Endothelial cell of umbilical vein (primary cell): ENCODE data around the gene SETD1A. TPM values are rescaled to one million over a fixed set of nuclear protein-coding genes. Genes with fewer than 3 reads are reported as not detected.
A peak's percentile ranks its signal among the peaks of the same experiment; 100 is the strongest.
"Not testable (repeated sequence)": the region's sequence is repeated elsewhere in the genome, so short reads cannot be mapped to it uniquely, and the experiment has no call there.

Experiments
- BruUV-seq: library from RNA; stranded (reverse); fragments of 400-500 nt; replicated peaks from 2 replicates; lab custom pipeline; 2021; lab: Mats Ljungman, UMichigan
- CTCF ChIA-PET: fragments of 300-600, 350-600 bp; sonication (Branson Sonifier 250); formaldehyde crosslinking; loops from one replicate; lab custom pipeline; 2021; ENCODE audit warnings: antibody characterized with exemption, inconsistent platforms; lab: Charles Lee
- POLR2A ChIA-PET: fragments of 300-600, 350-600 bp; sonication (Branson Sonifier 250); formaldehyde crosslinking; loops from one replicate; lab custom pipeline; 2021; ENCODE audit warnings: antibody characterized with exemption, inconsistent platforms; lab: Charles Lee
- DNase-seq: peaks from one replicate; pipeline ENCODE4 v3.0.0-alpha.2; 2011; ENCODE audit warnings: low read depth, low spot score
- FAIRE-seq: peaks from 2 replicates; lab custom pipeline; 2011; peaks lifted over from hg19 to GRCh38; lab: Jason Lieb, UNC
- H2AFZ ChIP-seq: 2 replicates; pipeline ENCODE4 v1.6.0; 2012; ENCODE audit warnings: low read depth, low read length, control low read depth, inconsistent platforms
- H3K27ac ChIP-seq: 2 replicates; pipeline ENCODE4 v1.5.1; 2011; ENCODE audit warnings: low read depth, mild to moderate bottlenecking, control low read depth, low read length, moderate library complexity; ENCODE audit not compliant: insufficient read depth
- H3K27me3 ChIP-seq, 2 experiments: 2 replicates each; pipeline versions ENCODE4 v1.6.0 to v1.6.1; 2011; ENCODE audit warnings: low read length in 2 of 2, mixed read lengths in 1 of 2; ENCODE audit not compliant: control insufficient read depth in 2 of 2, insufficient read depth in 2 of 2
- H3K36me3 ChIP-seq, 2 experiments: 2 replicates in 1 of 2; 3 replicates in 1 of 2; pipeline ENCODE4 v1.5.1; 2011; ENCODE audit warnings: low read length in 2 of 2, mild to moderate bottlenecking in 1 of 2, moderate library complexity in 1 of 2; ENCODE audit not compliant: control insufficient read depth in 2 of 2, insufficient read depth in 2 of 2; ENCODE audit errors: extremely low read depth in 1 of 2
- H3K4me1 ChIP-seq: 3 replicates; pipeline ENCODE4 v1.5.1; 2011; ENCODE audit warnings: mild to moderate bottlenecking, low read length; ENCODE audit not compliant: control insufficient read depth, insufficient read depth; ENCODE audit errors: extremely low read depth
- H3K4me2 ChIP-seq: 2 replicates; pipeline ENCODE4 v1.6.1; 2011; ENCODE audit warnings: low read length, control low read depth, mixed read lengths; ENCODE audit not compliant: insufficient read depth
- H3K4me3 ChIP-seq, 3 experiments: fragments of 200-600 bp in 1 of 3; sonication (generic), shearing (Covaris generic) in 1 of 3; replicated peaks in 1 of 3; 2 replicates each; pipeline ENCODE4 v1.5.1; 2011 to 2016; ENCODE audit warnings: control low read depth in 3 of 3, low read length in 3 of 3, mild to moderate bottlenecking in 2 of 3, inconsistent platforms in 1 of 3, low read depth in 1 of 3, moderate library complexity in 1 of 3; ENCODE audit not compliant: insufficient read depth in 1 of 3
- H3K79me2 ChIP-seq: 2 replicates; pipeline ENCODE4 v1.6.0; 2012; ENCODE audit warnings: low read length, inconsistent platforms; ENCODE audit not compliant: control insufficient read depth, insufficient read depth
- H3K9ac ChIP-seq: replicated peaks from 2 replicates; pipeline ENCODE3; 2011; ENCODE audit warnings: low read length, control low read depth; ENCODE audit not compliant: insufficient read depth; ENCODE audit errors: extremely low read depth
- H3K9me1 ChIP-seq: replicated peaks from 3 replicates; pipeline ENCODE4 v1.6.0; 2011; ENCODE audit warnings: mild to moderate bottlenecking, low read length; ENCODE audit not compliant: control insufficient read depth, insufficient read depth; ENCODE audit errors: extremely low read depth
- H3K9me3 ChIP-seq: replicated peaks from 2 replicates; pipeline ENCODE4 v1.5.1; 2012; ENCODE audit warnings: low read length, inconsistent platforms; ENCODE audit not compliant: control insufficient read depth, insufficient read depth
- H4K20me1 ChIP-seq: replicated peaks from 2 replicates; pipeline ENCODE3; 2011; ENCODE audit warnings: mild to moderate bottlenecking, low read length; ENCODE audit not compliant: control insufficient read depth, insufficient read depth; ENCODE audit errors: extremely low read depth
- FOS ChIP-seq: IDR thresholded peaks from 2 replicates; pipeline ENCODE4 v1.6.1; 2011; ENCODE audit warnings: mild to moderate bottlenecking, low read length, moderate library complexity, borderline replicate concordance; ENCODE audit not compliant: insufficient read depth
- GATA2 ChIP-seq: IDR thresholded peaks from 2 replicates; pipeline ENCODE4 v1.7.0; 2011; ENCODE audit warnings: low read depth, mild to moderate bottlenecking, moderate library complexity, mixed read lengths, low read length; ENCODE audit not compliant: insufficient read length, insufficient read depth
- JUN ChIP-seq: IDR thresholded peaks from 2 replicates; pipeline ENCODE4 v1.6.1; 2011; ENCODE audit warnings: borderline replicate concordance, low read depth; ENCODE audit not compliant: insufficient read length, insufficient read depth
- MYC ChIP-seq: IDR thresholded peaks from one replicate; pipeline ENCODE4 v1.6.1; 2011; ENCODE audit warnings: mild to moderate bottlenecking, low read depth, low read length
- POLR2A ChIP-seq: IDR thresholded peaks from 2 replicates; pipeline ENCODE4 v1.6.1; 2012; ENCODE audit warnings: low read depth, mild to moderate bottlenecking, control low read depth, low read length
- dilution Hi-C: fragments of 300-500 bp; cut with MboI; formaldehyde crosslinking; loops from one replicate; pipeline ENCODE4 v1.15.0; 2019; ENCODE audit warnings: low sequenced_read_pairs; ENCODE audit not compliant: extremely low pct_ligation_motif_present
- intact Hi-C: fragments of 100-400 bp; cut with micrococcal nuclease; formaldehyde crosslinking; loops from one replicate; pipeline ENCODE4 v1.10.0; 2022
- polyA plus RNA-seq, 4 experiments: library from polyadenylated mRNA; depleted of rRNA in 3 of 4; stranded (reverse) in 3 of 4; unstranded in 1 of 4; fragments of >200 nt; gene quantifications; 2 replicates each; pipeline versions ENCODE4 v1.2.1 to v1.2.3, GENCODE V29; 2011 to 2012; ENCODE audit warnings: missing spikeins in 1 of 4
- total RNA-seq: library from RNA; stranded (reverse); gene quantifications from 2 replicates; pipeline ENCODE4 v1.2.3, GENCODE V29; 2021
- TF ChIP-seq, protein P1 (sequence below): IDR thresholded peaks from 2 replicates; pipeline ENCODE4 v1.6.1; 2011; ENCODE audit not compliant: insufficient read depth, insufficient read length
- TF ChIP-seq, protein P2 (sequence below), 2 donors: IDR thresholded peaks; 1 replicate in 1 of 2; 2 replicates in 1 of 2; pipeline ENCODE4 v1.5.1; 2011; ENCODE audit warnings: low read length in 2 of 2, mild to moderate bottlenecking in 2 of 2, moderate library complexity in 2 of 2, control low read depth in 1 of 2, inconsistent platforms in 1 of 2, low read depth in 1 of 2; ENCODE audit not compliant: insufficient read depth in 1 of 2; ENCODE audit errors: extremely low read depth in 1 of 2

Gene SETD1A
- total and polyA plus RNA-seq, 2 donors (not counting 3 experiments of a cell fraction or from before 2014, with no cell fraction given): 3.5 to 21.3 TPM

- CTCF ChIA-PET: interaction anchor here (1.5 to 6.7 kb wide), 2 partner anchors 11 to 95 kb away, joined by 3 to 60 read pairs; no protein-coding TSS in a partner anchor
- H3K36me3 ChIP-seq: peaks cover 7 to 31% of the 10 kb centered on the region in 2 experiments
- H3K27ac ChIP-seq, H3K9me1 ChIP-seq, intact Hi-C loops, H3K27me3 ChIP-seq, H3K9me3 ChIP-seq, FAIRE-seq, H3K4me1 ChIP-seq, H3K79me2 ChIP-seq, dilution Hi-C loops, DNase-seq, H4K20me1 ChIP-seq, H3K4me3 ChIP-seq, POLR2A ChIA-PET, H3K9ac ChIP-seq, BruUV-seq, H3K4me2 ChIP-seq, H2AFZ ChIP-seq: not testable (repeated sequence)
These were observed 18.0 kb upstream of the SETD1A start for GRCh38 chr16:30939571-30939970.

GRCh38 chr16:30941600-30942425 lies 15.7 kb upstream of the SETD1A start:
- TF ChIP-seq, protein P1, sequence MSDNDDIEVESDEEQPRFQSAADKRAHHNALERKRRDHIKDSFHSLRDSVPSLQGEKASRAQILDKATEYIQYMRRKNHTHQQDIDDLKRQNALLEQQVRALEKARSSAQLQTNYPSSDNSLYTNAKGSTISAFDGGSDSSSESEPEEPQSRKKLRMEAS: no peak
- TF ChIP-seq POLR2A (no peak), MYC (no peak), FOS (no peak), JUN (no peak), GATA2 (no peak)
- TF ChIP-seq, protein P2, sequence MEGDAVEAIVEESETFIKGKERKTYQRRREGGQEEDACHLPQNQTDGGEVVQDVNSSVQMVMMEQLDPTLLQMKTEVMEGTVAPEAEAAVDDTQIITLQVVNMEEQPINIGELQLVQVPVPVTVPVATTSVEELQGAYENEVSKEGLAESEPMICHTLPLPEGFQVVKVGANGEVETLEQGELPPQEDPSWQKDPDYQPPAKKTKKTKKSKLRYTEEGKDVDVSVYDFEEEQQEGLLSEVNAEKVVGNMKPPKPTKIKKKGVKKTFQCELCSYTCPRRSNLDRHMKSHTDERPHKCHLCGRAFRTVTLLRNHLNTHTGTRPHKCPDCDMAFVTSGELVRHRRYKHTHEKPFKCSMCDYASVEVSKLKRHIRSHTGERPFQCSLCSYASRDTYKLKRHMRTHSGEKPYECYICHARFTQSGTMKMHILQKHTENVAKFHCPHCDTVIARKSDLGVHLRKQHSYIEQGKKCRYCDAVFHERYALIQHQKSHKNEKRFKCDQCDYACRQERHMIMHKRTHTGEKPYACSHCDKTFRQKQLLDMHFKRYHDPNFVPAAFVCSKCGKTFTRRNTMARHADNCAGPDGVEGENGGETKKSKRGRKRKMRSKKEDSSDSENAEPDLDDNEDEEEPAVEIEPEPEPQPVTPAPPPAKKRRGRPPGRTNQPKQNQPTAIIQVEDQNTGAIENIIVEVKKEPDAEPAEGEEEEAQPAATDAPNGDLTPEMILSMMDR (IDR thresholded peaks at IDR 0.05; ENCODE audit: extremely low read depth in 1 of 2, insufficient read depth in 1 of 2, low read depth in 1 of 2, low read length in 2 of 2): peak; percentile 90 to 96
- Histone ChIP-seq H3K9ac (no peak overlapping the region), H3K27ac (no peak overlapping the region), H3K36me3 (peaks cover 4 to 30% of the 10 kb centered on the region in 2 experiments), H4K20me1 (no peaks in the 10 kb centered on the region), H3K27me3 (no peaks in the 10 kb centered on the region), H3K9me1 (no peaks in the 10 kb centered on the region), H3K4me1 (peaks cover 2% of the 10 kb centered on the region), H3K4me2 (no peak overlapping the region), H3K9me3 (no peaks in the 10 kb centered on the region), H3K79me2 (no peaks in the 10 kb centered on the region), H2AFZ (no peak overlapping the region), H3K4me3 (no peak overlapping the region)
- intact Hi-C loops: loop anchor here (1.0 kb wide), 2 partner anchors 20 to 98 kb away; no protein-coding TSS in a partner anchor
- dilution Hi-C loops: no loop called here
- no TSS peak for BruUV-seq
- ChIA-PET POLR2A (interaction anchor here (0.6 to 1.6 kb wide), 2 partner anchors 11 to 241 kb away, joined by 3 read pairs; no protein-coding TSS in a partner anchor), CTCF (interaction anchor here (0.9 to 6.7 kb wide), 12 partner anchors 9 to 927 kb away, joined by 3 to 60 read pairs (median 4); partner anchors contain the start of genes FBXL19 and ZNF629)
- FAIRE-seq (peak; percentile 85), DNase-seq (peak; percentile 75)
